Measurements from ENCODE around the gene NHERF1. TPM values are rescaled to one million over a fixed set of nuclear protein-coding genes. Genes with fewer than 3 reads are reported as not detected.
A peak's percentile ranks its signal among the peaks of the same experiment; 100 is the strongest.

The NHERF1 gene
- total RNA-seq, 1 donor from 2014 or later, result 36.3 TPM

DNA sequence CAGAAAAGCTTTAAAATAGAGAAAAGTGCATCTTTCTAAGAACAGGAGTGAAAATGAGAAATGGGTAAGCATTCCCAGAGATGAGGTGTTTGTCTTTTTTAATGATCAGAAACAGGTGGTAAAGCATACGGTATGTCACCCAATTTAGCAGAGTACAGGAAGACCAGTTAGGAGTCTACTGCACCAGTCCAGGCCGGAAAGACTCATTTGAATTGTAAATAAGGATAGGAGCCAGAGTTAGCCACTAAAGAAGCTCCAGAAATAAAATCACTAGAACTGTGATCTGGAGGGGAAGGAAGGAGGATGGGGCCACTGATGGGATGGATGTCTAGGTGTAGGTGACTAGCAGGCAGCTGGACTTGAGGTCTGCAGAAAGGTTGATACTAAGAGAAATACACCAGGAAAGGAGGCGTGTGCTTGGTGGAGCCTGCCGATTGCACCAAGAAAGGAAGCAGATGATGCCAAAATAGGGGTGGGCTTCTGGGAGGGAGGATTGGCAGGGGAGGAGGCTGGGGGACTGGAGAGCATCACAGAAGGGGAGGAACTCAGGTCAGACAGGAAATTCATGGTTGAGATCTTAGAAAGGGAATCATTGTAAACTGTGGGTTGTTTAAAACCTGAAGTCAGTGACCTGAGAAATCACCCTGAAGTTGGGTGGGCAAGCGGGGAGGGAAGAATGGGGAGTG, 35.8 kb downstream of the NHERF1 start:
- no peak overlapping the region for H3K9ac ChIP-seq (ENCODE audit: low read length)
- no peak overlapping the region for H3K4me2 ChIP-seq (ENCODE audit: low read length)
- H3K4me1 ChIP-seq (ENCODE audit: insufficient read depth, low read length), result no peaks in the 10 kb centered on the region
- H3K27ac ChIP-seq (ENCODE audit: low read depth, low read length), result no peak overlapping the region
- no peaks in the 10 kb centered on the region for H3K27me3 ChIP-seq (ENCODE audit: insufficient read depth, low read length)
- peaks cover 9% of the 10 kb centered on the region for H3K79me2 ChIP-seq (ENCODE audit: insufficient read depth, low read length)
- no peaks in the 10 kb centered on the region for H3K9me3 ChIP-seq (ENCODE audit: insufficient read depth, low read depth, low read length)
- DNase-seq (ENCODE audit: low read depth) (no peak), FAIRE-seq (no peak)
- Mint-ChIP-seq H3K9me3 (ENCODE audit: unreplicated experiment) (no peaks in the 10 kb centered on the region), H3K27ac (ENCODE audit: unreplicated experiment) (peak overlapping the region; percentile 11), H3K36me3 (ENCODE audit: low read depth, unreplicated experiment) (peaks cover 21% of the 10 kb centered on the region), H3K4me1 (ENCODE audit: low read depth, unreplicated experiment) (peaks cover under 1% of the 10 kb centered on the region), H3K4me3 (ENCODE audit: unreplicated experiment) (no peak overlapping the region), H3K27me3 (ENCODE audit: low read depth, unreplicated experiment) (no peaks in the 10 kb centered on the region)
- H3K4me3 ChIP-seq (ENCODE audit: insufficient read depth, low read depth, low read length), result no peak overlapping the region
- peaks cover 70% of the 10 kb centered on the region for H4K20me1 ChIP-seq (ENCODE audit: insufficient read depth, low read length)
- peaks cover 4% of the 10 kb centered on the region for H3K36me3 ChIP-seq (ENCODE audit: insufficient read depth, low read length)
- H2AFZ ChIP-seq (ENCODE audit: low read depth, low read length), result no peak overlapping the region
- TF ChIP-seq EZH2 (IDR thresholded peaks at IDR 0.05; ENCODE audit: insufficient read depth, low read length), result no peak
- TF ChIP-seq, protein P1, sequence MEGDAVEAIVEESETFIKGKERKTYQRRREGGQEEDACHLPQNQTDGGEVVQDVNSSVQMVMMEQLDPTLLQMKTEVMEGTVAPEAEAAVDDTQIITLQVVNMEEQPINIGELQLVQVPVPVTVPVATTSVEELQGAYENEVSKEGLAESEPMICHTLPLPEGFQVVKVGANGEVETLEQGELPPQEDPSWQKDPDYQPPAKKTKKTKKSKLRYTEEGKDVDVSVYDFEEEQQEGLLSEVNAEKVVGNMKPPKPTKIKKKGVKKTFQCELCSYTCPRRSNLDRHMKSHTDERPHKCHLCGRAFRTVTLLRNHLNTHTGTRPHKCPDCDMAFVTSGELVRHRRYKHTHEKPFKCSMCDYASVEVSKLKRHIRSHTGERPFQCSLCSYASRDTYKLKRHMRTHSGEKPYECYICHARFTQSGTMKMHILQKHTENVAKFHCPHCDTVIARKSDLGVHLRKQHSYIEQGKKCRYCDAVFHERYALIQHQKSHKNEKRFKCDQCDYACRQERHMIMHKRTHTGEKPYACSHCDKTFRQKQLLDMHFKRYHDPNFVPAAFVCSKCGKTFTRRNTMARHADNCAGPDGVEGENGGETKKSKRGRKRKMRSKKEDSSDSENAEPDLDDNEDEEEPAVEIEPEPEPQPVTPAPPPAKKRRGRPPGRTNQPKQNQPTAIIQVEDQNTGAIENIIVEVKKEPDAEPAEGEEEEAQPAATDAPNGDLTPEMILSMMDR (IDR thresholded peaks at IDR 0.05; ENCODE audit: insufficient read depth, low read depth, low read length), result no peak

- FAIRE-seq (no peak), DNase-seq (ENCODE audit: low read depth) (no peak)
- TF ChIP-seq, protein P1 (IDR thresholded peaks at IDR 0.05; ENCODE audit: insufficient read depth, low read depth, low read length), result no peak
- no peak for TF ChIP-seq EZH2 (IDR thresholded peaks at IDR 0.05; ENCODE audit: insufficient read depth, low read length)
- Histone ChIP-seq H3K79me2 (ENCODE audit: insufficient read depth, low read length) (peaks cover 7% of the 10 kb centered on the region), H3K9ac (ENCODE audit: low read length) (no peak overlapping the region), H3K36me3 (ENCODE audit: insufficient read depth, low read length) (peaks cover 3% of the 10 kb centered on the region), H4K20me1 (ENCODE audit: insufficient read depth, low read length) (peaks cover 62% of the 10 kb centered on the region), H3K4me1 (ENCODE audit: insufficient read depth, low read length) (no peaks in the 10 kb centered on the region), H3K9me3 (ENCODE audit: insufficient read depth, low read depth, low read length) (no peaks in the 10 kb centered on the region), H3K27me3 (ENCODE audit: insufficient read depth, low read length) (no peaks in the 10 kb centered on the region), H3K27ac (ENCODE audit: low read depth, low read length) (no peak overlapping the region), H2AFZ (ENCODE audit: low read depth, low read length) (no peak overlapping the region), H3K4me2 (ENCODE audit: low read length) (no peak overlapping the region), H3K4me3 (ENCODE audit: insufficient read depth, low read depth, low read length) (no peak overlapping the region)
- Mint-ChIP-seq H3K27me3 (ENCODE audit: low read depth, unreplicated experiment) (no peaks in the 10 kb centered on the region), H3K4me3 (ENCODE audit: unreplicated experiment) (no peak overlapping the region), H3K9me3 (ENCODE audit: unreplicated experiment) (no peaks in the 10 kb centered on the region), H3K4me1 (ENCODE audit: low read depth, unreplicated experiment) (no peaks in the 10 kb centered on the region), H3K36me3 (ENCODE audit: low read depth, unreplicated experiment) (peaks cover 24% of the 10 kb centered on the region), H3K27ac (ENCODE audit: unreplicated experiment) (no peak overlapping the region)
Measured at GRCh38 chr17:74785096-74785980, 36.9 kb downstream of the NHERF1 start.

All from astrocyte (in vitro differentiated cells and primary cell).